H1 (cell line): ENCODE measurements around the gene ETV7. TPM values are rescaled to one million over a fixed set of nuclear protein-coding genes. Genes with fewer than 3 reads are reported as not detected.

Source experiments
- CBX5 ChIP-seq: fragments of 300-800, 300-1000 bp; sonication (generic); IDR thresholded peaks from 2 replicates; pipeline ENCODE4 v1.7.1; 2016; ENCODE audit warnings: antibody characterized with exemption, low read length, low read depth
- EZH2 ChIP-seq: fragments of 200-600 bp; sonication (generic); IDR thresholded peaks from 2 replicates; pipeline ENCODE4 v1.7.1; 2012; ENCODE audit warnings: low read depth, mild to moderate bottlenecking, moderate library complexity, low read length, inconsistent platforms; ENCODE audit not compliant: severe bottlenecking
- FOSL1 ChIP-seq: IDR thresholded peaks from 2 replicates; pipeline ENCODE4 v1.6.1; 2011; ENCODE audit warnings: mild to moderate bottlenecking, low read depth, low read length, moderate library complexity; ENCODE audit not compliant: insufficient read depth
- HDAC6 ChIP-seq: IDR thresholded peaks from one replicate; pipeline ENCODE4 v1.7.1; 2012; ENCODE audit warnings: low read depth, mild to moderate bottlenecking, inconsistent platforms, low read length, moderate library complexity
- POU5F1 ChIP-seq: IDR thresholded peaks from 2 replicates; pipeline ENCODE4 v1.6.1; 2011; ENCODE audit warnings: low read depth, mild to moderate bottlenecking, low read length, moderate library complexity
- SIRT6 ChIP-seq: IDR thresholded peaks from one replicate; pipeline ENCODE4 v1.7.1; 2012; ENCODE audit warnings: low read length, inconsistent platforms
- SUZ12 ChIP-seq: fragments of 200-600 bp; sonication (generic); IDR thresholded peaks from 2 replicates; pipeline ENCODE4 v1.6.1; 2012; ENCODE audit warnings: mild to moderate bottlenecking, inconsistent platforms, low read length, moderate library complexity, mixed read lengths
- TEAD4 ChIP-seq: IDR thresholded peaks from 2 replicates; pipeline ENCODE4 v1.6.1; 2012; ENCODE audit warnings: low read depth, low read length, inconsistent platforms, mixed read lengths
- polyA plus RNA-seq, 7 experiments: library from polyadenylated mRNA; depleted of rRNA in 3 of 7; stranded (reverse) in 5 of 7; unstranded in 2 of 7; fragments of >200 nt in 5 of 7; fragments of 200-250 nt in 2 of 7; gene quantifications; 1 replicate in 5 of 7; 2 replicates in 1 of 7; 4 replicates in 1 of 7; pipeline versions ENCODE4 v1.2.1 to v1.2.3, GENCODE V29; 2011 to 2013; ENCODE audit warnings: missing spikeins in 2 of 7, mixed read lengths in 2 of 7
- total RNA-seq: library from RNA; stranded (reverse); fragmentation: NEBNext Ultra II Directional; extraction: Animal tissue kit (Norgen Biotek cat#: 25700); gene quantifications from 2 replicates; pipeline ENCODE4 v1.2.1, GENCODE V29; 2021
- TF ChIP-seq, protein P1 (sequence below): fragments of 300-600 bp; sonication (generic); IDR thresholded peaks from 2 replicates; pipeline ENCODE4 v1.7.1; 2012; ENCODE audit warnings: low read length, moderate library complexity, mild to moderate bottlenecking, inconsistent platforms; ENCODE audit not compliant: insufficient replicate concordance
- TF ChIP-seq, protein P2 (sequence below): IDR thresholded peaks from 2 replicates; pipeline ENCODE4 v1.6.1; 2012; ENCODE audit warnings: low read length, inconsistent platforms

ETV7 gene
- total and polyA plus RNA-seq, 2 of the 8 experiments (the other 6 are each of a cell fraction or from before 2014, with no cell fraction given): 0.54 to 2.4 TPM

DNA sequence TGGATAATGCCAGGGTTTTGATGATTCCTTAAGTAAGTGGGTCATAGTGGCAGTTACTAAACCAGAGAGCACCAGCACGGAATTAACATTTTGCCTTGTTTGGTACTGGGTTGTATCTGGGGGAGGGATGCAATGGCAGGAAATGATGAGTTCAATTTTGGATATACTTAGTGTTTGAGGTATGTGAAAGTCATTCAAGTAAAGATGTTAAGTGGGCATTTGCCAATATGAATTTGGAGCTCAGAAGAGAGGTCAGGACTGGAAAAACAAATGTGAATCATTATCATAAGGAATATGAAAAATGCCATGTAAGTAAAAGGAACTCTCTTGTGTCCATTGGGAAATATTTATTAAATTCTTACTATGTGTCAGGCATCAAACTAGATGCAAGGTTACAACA is 49.0 kb upstream of the ETV7 start (continued):
- TF ChIP-seq, protein P1, sequence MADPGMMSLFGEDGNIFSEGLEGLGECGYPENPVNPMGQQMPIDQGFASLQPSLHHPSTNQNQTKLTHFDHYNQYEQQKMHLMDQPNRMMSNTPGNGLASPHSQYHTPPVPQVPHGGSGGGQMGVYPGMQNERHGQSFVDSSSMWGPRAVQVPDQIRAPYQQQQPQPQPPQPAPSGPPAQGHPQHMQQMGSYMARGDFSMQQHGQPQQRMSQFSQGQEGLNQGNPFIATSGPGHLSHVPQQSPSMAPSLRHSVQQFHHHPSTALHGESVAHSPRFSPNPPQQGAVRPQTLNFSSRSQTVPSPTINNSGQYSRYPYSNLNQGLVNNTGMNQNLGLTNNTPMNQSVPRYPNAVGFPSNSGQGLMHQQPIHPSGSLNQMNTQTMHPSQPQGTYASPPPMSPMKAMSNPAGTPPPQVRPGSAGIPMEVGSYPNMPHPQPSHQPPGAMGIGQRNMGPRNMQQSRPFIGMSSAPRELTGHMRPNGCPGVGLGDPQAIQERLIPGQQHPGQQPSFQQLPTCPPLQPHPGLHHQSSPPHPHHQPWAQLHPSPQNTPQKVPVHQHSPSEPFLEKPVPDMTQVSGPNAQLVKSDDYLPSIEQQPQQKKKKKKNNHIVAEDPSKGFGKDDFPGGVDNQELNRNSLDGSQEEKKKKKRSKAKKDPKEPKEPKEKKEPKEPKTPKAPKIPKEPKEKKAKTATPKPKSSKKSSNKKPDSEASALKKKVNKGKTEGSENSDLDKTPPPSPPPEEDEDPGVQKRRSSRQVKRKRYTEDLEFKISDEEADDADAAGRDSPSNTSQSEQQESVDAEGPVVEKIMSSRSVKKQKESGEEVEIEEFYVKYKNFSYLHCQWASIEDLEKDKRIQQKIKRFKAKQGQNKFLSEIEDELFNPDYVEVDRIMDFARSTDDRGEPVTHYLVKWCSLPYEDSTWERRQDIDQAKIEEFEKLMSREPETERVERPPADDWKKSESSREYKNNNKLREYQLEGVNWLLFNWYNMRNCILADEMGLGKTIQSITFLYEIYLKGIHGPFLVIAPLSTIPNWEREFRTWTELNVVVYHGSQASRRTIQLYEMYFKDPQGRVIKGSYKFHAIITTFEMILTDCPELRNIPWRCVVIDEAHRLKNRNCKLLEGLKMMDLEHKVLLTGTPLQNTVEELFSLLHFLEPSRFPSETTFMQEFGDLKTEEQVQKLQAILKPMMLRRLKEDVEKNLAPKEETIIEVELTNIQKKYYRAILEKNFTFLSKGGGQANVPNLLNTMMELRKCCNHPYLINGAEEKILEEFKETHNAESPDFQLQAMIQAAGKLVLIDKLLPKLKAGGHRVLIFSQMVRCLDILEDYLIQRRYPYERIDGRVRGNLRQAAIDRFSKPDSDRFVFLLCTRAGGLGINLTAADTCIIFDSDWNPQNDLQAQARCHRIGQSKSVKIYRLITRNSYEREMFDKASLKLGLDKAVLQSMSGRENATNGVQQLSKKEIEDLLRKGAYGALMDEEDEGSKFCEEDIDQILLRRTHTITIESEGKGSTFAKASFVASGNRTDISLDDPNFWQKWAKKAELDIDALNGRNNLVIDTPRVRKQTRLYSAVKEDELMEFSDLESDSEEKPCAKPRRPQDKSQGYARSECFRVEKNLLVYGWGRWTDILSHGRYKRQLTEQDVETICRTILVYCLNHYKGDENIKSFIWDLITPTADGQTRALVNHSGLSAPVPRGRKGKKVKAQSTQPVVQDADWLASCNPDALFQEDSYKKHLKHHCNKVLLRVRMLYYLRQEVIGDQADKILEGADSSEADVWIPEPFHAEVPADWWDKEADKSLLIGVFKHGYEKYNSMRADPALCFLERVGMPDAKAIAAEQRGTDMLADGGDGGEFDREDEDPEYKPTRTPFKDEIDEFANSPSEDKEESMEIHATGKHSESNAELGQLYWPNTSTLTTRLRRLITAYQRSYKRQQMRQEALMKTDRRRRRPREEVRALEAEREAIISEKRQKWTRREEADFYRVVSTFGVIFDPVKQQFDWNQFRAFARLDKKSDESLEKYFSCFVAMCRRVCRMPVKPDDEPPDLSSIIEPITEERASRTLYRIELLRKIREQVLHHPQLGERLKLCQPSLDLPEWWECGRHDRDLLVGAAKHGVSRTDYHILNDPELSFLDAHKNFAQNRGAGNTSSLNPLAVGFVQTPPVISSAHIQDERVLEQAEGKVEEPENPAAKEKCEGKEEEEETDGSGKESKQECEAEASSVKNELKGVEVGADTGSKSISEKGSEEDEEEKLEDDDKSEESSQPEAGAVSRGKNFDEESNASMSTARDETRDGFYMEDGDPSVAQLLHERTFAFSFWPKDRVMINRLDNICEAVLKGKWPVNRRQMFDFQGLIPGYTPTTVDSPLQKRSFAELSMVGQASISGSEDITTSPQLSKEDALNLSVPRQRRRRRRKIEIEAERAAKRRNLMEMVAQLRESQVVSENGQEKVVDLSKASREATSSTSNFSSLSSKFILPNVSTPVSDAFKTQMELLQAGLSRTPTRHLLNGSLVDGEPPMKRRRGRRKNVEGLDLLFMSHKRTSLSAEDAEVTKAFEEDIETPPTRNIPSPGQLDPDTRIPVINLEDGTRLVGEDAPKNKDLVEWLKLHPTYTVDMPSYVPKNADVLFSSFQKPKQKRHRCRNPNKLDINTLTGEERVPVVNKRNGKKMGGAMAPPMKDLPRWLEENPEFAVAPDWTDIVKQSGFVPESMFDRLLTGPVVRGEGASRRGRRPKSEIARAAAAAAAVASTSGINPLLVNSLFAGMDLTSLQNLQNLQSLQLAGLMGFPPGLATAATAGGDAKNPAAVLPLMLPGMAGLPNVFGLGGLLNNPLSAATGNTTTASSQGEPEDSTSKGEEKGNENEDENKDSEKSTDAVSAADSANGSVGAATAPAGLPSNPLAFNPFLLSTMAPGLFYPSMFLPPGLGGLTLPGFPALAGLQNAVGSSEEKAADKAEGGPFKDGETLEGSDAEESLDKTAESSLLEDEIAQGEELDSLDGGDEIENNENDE: no peak
- no peak for TF ChIP-seq POU5F1
- no peak for TF ChIP-seq SUZ12
- no peak for TF ChIP-seq SIRT6
- TF ChIP-seq, protein P2, sequence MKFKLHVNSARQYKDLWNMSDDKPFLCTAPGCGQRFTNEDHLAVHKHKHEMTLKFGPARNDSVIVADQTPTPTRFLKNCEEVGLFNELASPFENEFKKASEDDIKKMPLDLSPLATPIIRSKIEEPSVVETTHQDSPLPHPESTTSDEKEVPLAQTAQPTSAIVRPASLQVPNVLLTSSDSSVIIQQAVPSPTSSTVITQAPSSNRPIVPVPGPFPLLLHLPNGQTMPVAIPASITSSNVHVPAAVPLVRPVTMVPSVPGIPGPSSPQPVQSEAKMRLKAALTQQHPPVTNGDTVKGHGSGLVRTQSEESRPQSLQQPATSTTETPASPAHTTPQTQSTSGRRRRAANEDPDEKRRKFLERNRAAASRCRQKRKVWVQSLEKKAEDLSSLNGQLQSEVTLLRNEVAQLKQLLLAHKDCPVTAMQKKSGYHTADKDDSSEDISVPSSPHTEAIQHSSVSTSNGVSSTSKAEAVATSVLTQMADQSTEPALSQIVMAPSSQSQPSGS: no peak
- no peak for TF ChIP-seq TEAD4
- no peak for TF ChIP-seq FOSL1
- TF ChIP-seq HDAC6: no peak
- TF ChIP-seq EZH2: no peak
- no peak for TF ChIP-seq CBX5
